GM04503 (cell line): ENCODE results near the gene CORO1C.

Experiments
- DNase-seq: peaks from one replicate; pipeline ENCODE4 v3.0.0-alpha.2; 2012; ENCODE audit warnings: low read depth

Gene CORO1C

DNA sequence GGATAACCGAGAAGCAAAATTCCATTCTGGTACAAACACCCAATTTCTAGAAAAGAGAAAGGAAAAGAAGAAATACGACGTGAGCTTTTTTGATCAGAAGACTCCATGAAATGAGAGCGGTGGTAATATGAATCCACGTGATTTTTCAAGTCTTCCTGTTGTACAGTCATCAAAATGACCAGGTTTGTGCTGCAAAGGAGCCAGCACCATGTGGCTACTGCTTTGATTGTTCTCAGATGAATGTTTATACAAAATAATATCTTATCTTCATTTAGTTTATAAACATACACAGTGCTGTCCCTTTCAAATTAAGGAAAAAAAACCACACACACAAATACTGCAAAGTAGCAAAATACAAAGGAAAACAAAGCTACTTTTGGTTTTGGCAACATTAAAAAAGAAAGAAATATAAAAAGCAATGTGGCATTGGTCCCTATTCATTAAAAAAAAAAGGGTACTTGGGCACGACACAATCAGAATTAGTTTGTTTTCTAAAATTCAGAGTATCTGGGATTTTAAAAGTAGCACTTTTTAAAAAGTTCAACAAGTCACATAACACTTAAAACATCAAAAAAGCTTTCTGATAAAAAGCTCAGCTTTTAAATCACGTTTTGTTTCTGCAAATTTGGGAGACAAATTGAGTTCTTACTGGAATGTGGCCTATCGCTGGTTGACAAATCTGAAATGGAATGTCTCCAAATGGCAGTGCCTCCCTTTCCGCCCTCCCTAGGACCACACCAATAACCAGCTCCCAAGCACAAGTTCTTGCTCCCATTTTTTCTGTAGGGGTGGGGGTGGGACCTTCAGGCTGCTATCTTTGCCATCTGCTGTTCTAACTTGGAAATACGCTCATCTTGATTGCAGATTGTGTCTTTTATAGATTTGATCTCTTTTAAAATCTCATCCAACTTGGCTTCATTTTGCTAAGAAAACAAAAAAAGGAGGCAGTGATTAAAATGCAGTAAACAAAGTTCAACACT is 84.4 kb downstream of the CORO1C start:
- DNase-seq, result no peak

DNA sequence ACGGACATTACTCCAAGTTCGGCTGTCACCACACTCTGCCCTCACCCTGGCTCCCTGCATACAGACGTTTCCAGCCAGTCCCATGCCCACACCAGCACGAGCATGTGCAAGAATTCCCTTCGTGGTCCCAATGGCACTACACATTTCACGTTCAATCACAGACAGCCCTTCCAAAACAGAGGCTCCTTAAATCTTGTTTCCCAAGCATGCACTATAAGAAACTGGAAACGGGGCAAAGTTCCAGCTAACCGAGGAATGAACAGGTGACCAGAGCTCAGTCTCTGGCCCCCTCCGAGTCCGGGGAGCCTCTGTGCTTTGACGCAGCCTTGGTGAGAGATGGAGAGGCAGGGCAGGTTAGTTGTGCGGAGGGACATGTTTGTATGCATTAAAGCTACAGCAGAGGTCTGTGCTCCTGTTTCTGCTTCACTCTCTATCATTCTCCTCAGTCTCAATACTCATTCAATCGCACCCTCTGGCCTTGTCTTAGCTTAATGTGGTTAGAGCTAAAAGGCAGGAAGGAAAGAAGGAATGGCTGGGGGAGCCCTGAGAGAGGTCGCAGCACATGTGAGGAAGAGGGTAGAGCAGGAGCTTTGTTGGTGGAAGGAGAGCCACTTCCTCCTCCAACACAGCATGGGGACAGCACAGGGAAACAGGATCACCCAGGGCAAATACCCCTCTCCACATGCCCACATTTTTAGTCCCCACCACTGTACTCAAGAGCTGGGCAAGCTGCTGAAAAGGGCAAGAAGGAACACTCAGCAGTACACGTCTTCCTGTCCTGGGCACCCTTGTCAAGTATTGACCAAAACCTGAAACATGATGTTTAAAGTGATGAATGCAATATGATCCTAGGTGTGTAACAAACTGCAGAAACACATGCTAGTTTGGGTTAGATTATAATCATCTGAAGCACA is 85.4 kb downstream of the CORO1C start:
- no peak for DNase-seq

- no peak for DNase-seq
Observed at GRCh38 chr12:108644811-108645120, 86.6 kb downstream of the CORO1C start.

- DNase-seq, result no peak
Observed at GRCh38 chr12:108643941-108644810, 87.1 kb downstream of the CORO1C start.

GRCh38 chr12:108642899-108643654 is 88.2 kb downstream of the CORO1C start:
- no peak for DNase-seq

DNA sequence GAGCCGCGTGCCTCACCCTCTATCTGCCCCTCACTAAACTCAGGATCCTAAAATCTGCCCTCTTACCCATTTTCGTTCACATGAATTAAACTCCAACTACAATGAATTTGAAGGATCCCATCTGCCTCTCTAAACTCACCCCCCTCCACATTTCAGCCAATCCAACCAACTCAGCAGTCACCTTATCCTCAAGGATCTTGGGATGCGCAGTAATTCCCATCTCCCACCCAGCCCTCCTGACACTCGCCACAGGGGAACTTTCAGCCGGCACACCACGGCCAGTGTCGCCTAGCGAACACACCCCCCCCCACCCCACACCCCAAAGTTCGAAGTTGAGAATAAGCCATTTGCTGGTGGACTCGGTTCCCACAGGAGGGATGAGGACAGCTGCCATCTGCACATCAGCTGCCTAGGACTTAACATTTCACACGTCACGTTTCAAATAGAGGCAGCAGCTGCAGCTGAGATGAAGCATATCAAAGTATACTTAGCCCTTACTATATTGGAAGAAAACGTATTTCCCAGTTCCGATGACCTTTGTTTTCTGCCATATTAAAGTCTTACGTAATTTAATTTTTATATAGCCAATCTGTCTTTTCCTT is 88.9 kb downstream of the CORO1C start:
- no peak for DNase-seq

- no peak for DNase-seq
Observed at GRCh38 chr12:108641446-108642268, 89.7 kb downstream of the CORO1C start.

DNA sequence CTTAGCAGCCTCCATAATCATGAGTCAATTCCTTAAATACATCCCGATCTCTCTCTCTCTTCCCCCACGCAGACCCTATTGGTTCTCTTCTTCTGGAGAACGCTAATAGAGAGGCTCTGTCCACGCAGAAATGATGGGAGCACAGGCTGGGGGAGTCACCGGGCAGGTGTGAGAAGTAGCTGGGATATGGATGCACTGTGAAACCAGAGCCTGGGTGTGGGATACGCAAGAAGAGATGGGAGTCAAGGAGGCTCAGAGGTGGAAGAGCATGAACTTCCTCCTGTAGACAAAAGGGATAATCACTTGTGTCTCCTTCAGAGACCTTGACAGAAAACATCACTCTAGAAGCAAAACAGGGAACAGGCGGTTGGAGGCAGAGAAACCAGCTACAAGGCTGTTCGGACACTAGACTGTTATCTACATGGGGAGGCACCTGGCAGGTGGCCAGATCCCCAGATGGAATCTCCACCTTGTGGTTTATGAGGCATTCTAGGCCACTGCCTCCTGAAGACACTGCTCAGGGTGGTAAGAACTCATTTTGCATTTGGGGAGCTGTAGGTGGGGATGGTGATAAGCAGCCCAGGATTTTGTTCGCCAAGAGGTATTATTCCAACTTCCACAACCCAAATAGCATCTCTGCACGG is 90.4 kb downstream of the CORO1C start:
- DNase-seq, result no peak

GRCh38 chr12:108638997-108639822 is 92.1 kb downstream of the CORO1C start:
- DNase-seq, result no peak

- no peak for DNase-seq
Observed at GRCh38 chr12:108638141-108638827, 93.0 kb downstream of the CORO1C start.

- DNase-seq, result no peak
Observed at GRCh38 chr12:108637222-108637971, 93.9 kb downstream of the CORO1C start.

- DNase-seq, result no peak
Observed at GRCh38 chr12:108635997-108636808, 95.1 kb downstream of the CORO1C start.

DNA sequence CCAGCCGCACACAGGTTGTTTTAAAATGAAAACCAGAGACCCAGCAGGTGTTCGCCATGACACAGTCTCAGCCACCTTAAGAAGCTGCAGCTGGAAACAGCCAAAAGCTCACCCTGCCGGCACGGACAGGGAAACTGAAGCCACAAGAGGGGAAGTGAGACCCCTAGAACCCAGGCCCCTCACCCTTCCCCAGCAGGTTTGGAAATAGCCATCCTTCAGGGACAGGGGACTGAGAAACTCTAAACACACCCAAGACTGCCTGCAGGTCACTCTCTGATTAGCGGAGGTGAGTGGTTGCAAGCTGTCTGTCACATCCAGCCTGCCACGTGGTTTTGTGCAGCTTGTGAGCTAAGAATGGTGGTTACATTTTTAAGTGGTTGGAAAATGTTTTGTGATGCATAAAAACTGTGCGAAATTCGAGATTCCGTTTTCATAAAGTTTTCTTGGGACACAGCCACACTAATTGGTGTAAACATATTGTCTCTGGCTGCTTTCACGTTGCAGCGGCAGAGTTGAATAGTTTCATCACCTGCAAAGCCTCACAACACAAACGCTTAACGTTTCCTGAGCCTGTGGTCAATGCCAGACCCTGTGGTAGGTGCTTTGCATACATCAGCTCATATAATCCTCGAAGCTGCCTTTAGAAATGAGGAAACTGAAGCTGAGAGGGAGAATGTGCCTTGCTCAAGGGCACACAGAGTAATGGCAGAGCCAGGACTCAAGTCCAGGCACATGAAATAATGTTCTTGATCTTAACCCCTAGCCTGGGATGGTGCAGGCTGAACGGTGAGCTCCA is 95.9 kb downstream of the CORO1C start:
- DNase-seq, result no peak

- no peak for DNase-seq
Observed at GRCh38 chr12:108634341-108634751, 97.0 kb downstream of the CORO1C start.

GRCh38 chr12:108633534-108634248 is 97.6 kb downstream of the CORO1C start, which contains the start of gene SELPLG:
Gene SELPLG, minus strand, starts transcription at chr12:108633894. Its CDS starts 9,587 bp downstream, at chr12:108624307.
- DNase-seq, result no peak
